HL-60/S4 (cell line): ENCODE results near the gene MMP21.

Source experiments
- in situ Hi-C: fragments of 300-500 bp; cut with MboI; formaldehyde crosslinking; loops from 2 replicates; pipeline ENCODE4 v1.14.3; 2022; ENCODE audit warnings: low sequenced_read_pairs

The MMP21 gene

GRCh38 chr10:125719173-125720001, 56.2 kb downstream of the MMP21 start, which contains the start of gene EDRF1:
Gene EDRF1, plus strand, starts transcription at chr10:125719709. Its CDS starts 99 bp downstream, at chr10:125719808.
- in situ Hi-C loops, result no loop called here
